ENCODE measurements around the gene REEP5. TPM values are rescaled to one million over a fixed set of nuclear protein-coding genes. Genes with fewer than 3 reads are reported as not detected.

REEP5 gene
- total and polyA plus RNA-seq, 9 of the 15 experiments (the other 6 are each of a cell fraction or from before 2014, with no cell fraction given) = 14.7 to 102 (median 36.0) TPM

DNA sequence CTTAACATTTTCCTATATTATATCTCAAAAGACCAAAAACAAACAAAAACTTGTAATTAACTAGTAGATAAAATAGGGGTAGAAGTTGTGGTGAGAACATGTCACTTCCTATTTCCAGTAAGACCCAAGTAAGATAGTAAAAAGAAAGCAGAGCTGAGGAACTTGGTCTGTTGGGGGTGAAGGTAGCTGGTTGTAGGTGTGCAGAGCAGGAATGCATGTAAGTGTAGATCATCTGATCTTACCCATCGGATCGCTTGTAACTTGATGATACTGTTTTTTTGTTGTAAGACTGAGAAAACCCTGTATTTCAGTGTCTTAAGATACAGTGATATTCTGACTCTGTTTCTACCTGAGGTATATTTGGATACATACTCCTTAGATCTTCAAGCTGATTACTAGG is 55.3 kb downstream of the REEP5 start:
- H3K79me2 ChIP-seq (ENCODE audit: control insufficient read depth, insufficient read depth, low read length) = peaks cover 36% of the 10 kb centered on the region
- H3K9me3 ChIP-seq (replicated peaks; ENCODE audit: control insufficient read depth, insufficient read depth, low read depth, low read length) = no peaks in the 10 kb centered on the region
- in situ Hi-C loops (cut with MboI) = no loop called here
- no peak overlapping the region for H2AFZ ChIP-seq (ENCODE audit: low read depth, low read length)
- no TSS peak for BruUV-seq (replicated peaks)
- no peaks in the 10 kb centered on the region for H3K27me3 ChIP-seq (ENCODE audit: control insufficient read depth in 2 of 2, insufficient read depth in 2 of 2, low read length in 2 of 2)
- CTCF ChIA-PET (ENCODE audit: low intra/inter-chr PET ratio) = no interaction called here
- TF ChIP-seq CSDE1 (IDR thresholded peaks at IDR 0.05) = no peak
- TF ChIP-seq TRIM28 (IDR thresholded peaks at IDR 0.05) = no peak
- no peak for TF ChIP-seq FOXM1 (IDR thresholded peaks at IDR 0.05; ENCODE audit: low read depth)
- TF ChIP-seq FOXM1 (CRISPR knock-in tag; IDR thresholded peaks at IDR 0.05; ENCODE audit: low read depth) = no peak
- TF ChIP-seq, protein P1, sequence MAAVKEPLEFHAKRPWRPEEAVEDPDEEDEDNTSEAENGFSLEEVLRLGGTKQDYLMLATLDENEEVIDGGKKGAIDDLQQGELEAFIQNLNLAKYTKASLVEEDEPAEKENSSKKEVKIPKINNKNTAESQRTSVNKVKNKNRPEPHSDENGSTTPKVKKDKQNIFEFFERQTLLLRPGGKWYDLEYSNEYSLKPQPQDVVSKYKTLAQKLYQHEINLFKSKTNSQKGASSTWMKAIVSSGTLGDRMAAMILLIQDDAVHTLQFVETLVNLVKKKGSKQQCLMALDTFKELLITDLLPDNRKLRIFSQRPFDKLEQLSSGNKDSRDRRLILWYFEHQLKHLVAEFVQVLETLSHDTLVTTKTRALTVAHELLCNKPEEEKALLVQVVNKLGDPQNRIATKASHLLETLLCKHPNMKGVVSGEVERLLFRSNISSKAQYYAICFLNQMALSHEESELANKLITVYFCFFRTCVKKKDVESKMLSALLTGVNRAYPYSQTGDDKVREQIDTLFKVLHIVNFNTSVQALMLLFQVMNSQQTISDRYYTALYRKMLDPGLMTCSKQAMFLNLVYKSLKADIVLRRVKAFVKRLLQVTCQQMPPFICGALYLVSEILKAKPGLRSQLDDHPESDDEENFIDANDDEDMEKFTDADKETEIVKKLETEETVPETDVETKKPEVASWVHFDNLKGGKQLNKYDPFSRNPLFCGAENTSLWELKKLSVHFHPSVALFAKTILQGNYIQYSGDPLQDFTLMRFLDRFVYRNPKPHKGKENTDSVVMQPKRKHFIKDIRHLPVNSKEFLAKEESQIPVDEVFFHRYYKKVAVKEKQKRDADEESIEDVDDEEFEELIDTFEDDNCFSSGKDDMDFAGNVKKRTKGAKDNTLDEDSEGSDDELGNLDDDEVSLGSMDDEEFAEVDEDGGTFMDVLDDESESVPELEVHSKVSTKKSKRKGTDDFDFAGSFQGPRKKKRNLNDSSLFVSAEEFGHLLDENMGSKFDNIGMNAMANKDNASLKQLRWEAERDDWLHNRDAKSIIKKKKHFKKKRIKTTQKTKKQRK (IDR thresholded peaks at IDR 0.05; ENCODE audit: borderline replicate concordance, low read depth, low read length) = no peak
- no peak for TF ChIP-seq HCFC1 (IDR thresholded peaks at IDR 0.05; ENCODE audit: low read depth, low read length)
- TF ChIP-seq, protein P2, sequence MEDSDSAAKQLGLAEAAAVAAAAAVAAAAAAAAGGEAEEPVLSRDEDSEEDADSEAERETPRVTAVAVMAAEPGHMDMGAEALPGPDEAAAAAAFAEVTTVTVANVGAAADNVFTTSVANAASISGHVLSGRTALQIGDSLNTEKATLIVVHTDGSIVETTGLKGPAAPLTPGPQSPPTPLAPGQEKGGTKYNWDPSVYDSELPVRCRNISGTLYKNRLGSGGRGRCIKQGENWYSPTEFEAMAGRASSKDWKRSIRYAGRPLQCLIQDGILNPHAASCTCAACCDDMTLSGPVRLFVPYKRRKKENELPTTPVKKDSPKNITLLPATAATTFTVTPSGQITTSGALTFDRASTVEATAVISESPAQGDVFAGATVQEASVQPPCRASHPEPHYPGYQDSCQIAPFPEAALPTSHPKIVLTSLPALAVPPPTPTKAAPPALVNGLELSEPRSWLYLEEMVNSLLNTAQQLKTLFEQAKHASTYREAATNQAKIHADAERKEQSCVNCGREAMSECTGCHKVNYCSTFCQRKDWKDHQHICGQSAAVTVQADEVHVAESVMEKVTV (CRISPR knock-in tag; IDR thresholded peaks at IDR 0.05) = no peak
- no peak for TF ChIP-seq ZNF3 (CRISPR knock-in tag; IDR thresholded peaks at IDR 0.05)
- no peak for TF ChIP-seq MCM7 (IDR thresholded peaks at IDR 0.05)
- TF ChIP-seq STAG1 (CRISPR knock-in tag; IDR thresholded peaks at IDR 0.05; ENCODE audit: borderline replicate concordance) = no peak
- no peak for TF ChIP-seq TAF15 (IDR thresholded peaks at IDR 0.05; ENCODE audit: low read depth, low read length)
- TF ChIP-seq FOXK1 (CRISPR knock-in tag; IDR thresholded peaks at IDR 0.05; ENCODE audit: borderline replicate concordance) = no peak
- TF ChIP-seq RAD21 (CRISPR knock-in tag; conservative IDR thresholded peaks at IDR 0.05 in 1 of 2, IDR thresholded peaks at IDR 0.05 in 1 of 2) = no peak
- no peak for TF ChIP-seq RBBP5 (IDR thresholded peaks at IDR 0.05; ENCODE audit: borderline replicate concordance, insufficient read depth, low read length, poor library complexity, severe bottlenecking)
- TF ChIP-seq ZNF143 (CRISPR knock-in tag; IDR thresholded peaks at IDR 0.05) = no peak
- TF ChIP-seq FIP1L1 (IDR thresholded peaks at IDR 0.05; ENCODE audit: low read depth, low read length, poor library complexity, severe bottlenecking) = no peak
- TF ChIP-seq PTTG1 (tag; IDR thresholded peaks at IDR 0.05; ENCODE audit: low read depth) = no peak
- no peak for TF ChIP-seq SMAD4 (CRISPR knock-in tag; conservative IDR thresholded peaks at IDR 0.05)
- no peak for TF ChIP-seq NR2C2 (CRISPR knock-in tag; IDR thresholded peaks at IDR 0.05)
- TF ChIP-seq NR2C2 (tag; IDR thresholded peaks at IDR 0.05) = no peak
- TF ChIP-seq ELF1 (tag; IDR thresholded peaks at IDR 0.05) = no peak
- H3K4me1 ChIP-seq (replicated peaks in 1 of 2; ENCODE audit: control insufficient read depth in 2 of 2, insufficient read depth in 2 of 2, low read length in 2 of 2) = peaks cover 0 to 8% of the 10 kb centered on the region in 2 experiments; a peak in 1 of 5 replicates
- no peak for FAIRE-seq
- peaks cover 83% of the 10 kb centered on the region for H3K36me3 ChIP-seq (ENCODE audit: control insufficient read depth, insufficient read depth, low read length)
- no peaks in the 10 kb centered on the region for H3K9me1 ChIP-seq (ENCODE audit: control insufficient read depth, insufficient read depth, low read length)
- intact Hi-C loops (cut with micrococcal nuclease) = no loop called here
- no peak for ATAC-seq
- H3K27ac ChIP-seq (ENCODE audit: extremely low read depth, low read depth, low read length) = no peak overlapping the region
- no peaks in the 10 kb centered on the region for H4K20me1 ChIP-seq (replicated peaks; ENCODE audit: control insufficient read depth, insufficient read depth, low read length)
- DNase-seq (ENCODE audit: extremely low read depth in 1 of 4, low spot score in 3 of 4) = no peak
- no peak overlapping the region for H3K9ac ChIP-seq (ENCODE audit: insufficient read depth in 1 of 2, low read depth in 2 of 2, low read length in 2 of 2)
- WGBS (ENCODE audit: insufficient coverage, low coverage, missing lambda C conversion rate) = 98% methylated on average over 2 of the region's 2 CpGs
- POLR2A ChIA-PET = interaction anchor here (0.6 to 1.7 kb wide), 4 partner anchors 17 to 364 kb away, joined by 3 to 7 read pairs (median 3); no protein-coding TSS in a partner anchor
- no peak overlapping the region for H3K4me2 ChIP-seq (ENCODE audit: insufficient read depth, low read length)
- H3K4me3 ChIP-seq = no peak overlapping the region
